NT2/D1 (cell line): ENCODE data around the gene POU4F1.

Experiments
- DNase-seq: peaks from one replicate; pipeline ENCODE4 v3.0.0-alpha.2; 2011; ENCODE audit warnings: low read depth, low spot score
- H3K27me3 ChIP-seq: 2 replicates; pipeline ENCODE4 v1.6.0; 2011; ENCODE audit warnings: mild to moderate bottlenecking; ENCODE audit not compliant: insufficient read length, insufficient read depth
- H3K36me3 ChIP-seq: 2 replicates; pipeline ENCODE4 v1.6.1; 2011; ENCODE audit warnings: mild to moderate bottlenecking, low read length, mixed read lengths; ENCODE audit not compliant: insufficient read depth, insufficient read length
- H3K4me1 ChIP-seq: 2 replicates; pipeline ENCODE4 v1.5.1; 2011; ENCODE audit not compliant: insufficient read depth, insufficient read length
- H3K4me3 ChIP-seq: 2 replicates; pipeline ENCODE4 v1.5.1; 2011; ENCODE audit warnings: low read depth; ENCODE audit not compliant: insufficient read length
- H3K9ac ChIP-seq: 2 replicates; pipeline ENCODE4 v1.6.0; 2011; ENCODE audit warnings: low read depth; ENCODE audit not compliant: insufficient read length
- H3K9me3 ChIP-seq: 2 replicates; pipeline ENCODE4 v1.5.1; 2011; ENCODE audit warnings: mild to moderate bottlenecking, low read length; ENCODE audit not compliant: insufficient read depth
- SUZ12 ChIP-seq: IDR thresholded peaks from 2 replicates; pipeline ENCODE4 v1.6.1; 2011; ENCODE audit not compliant: insufficient read length, insufficient read depth; ENCODE audit errors: extremely low read depth
- YY1 ChIP-seq: IDR thresholded peaks from 2 replicates; pipeline ENCODE4 v1.6.1; 2011; ENCODE audit not compliant: insufficient read length, insufficient read depth
- ZNF274 ChIP-seq: IDR thresholded peaks from 2 replicates; pipeline ENCODE4 v1.6.1; 2011; ENCODE audit warnings: mild to moderate bottlenecking, low read depth, low read length

POU4F1 gene

GRCh38 chr13:78595495-78596398 lies 7.6 kb downstream of the POU4F1 start:
- no peak overlapping the region for H3K9ac ChIP-seq
- DNase-seq, result no peak
- no peaks in the 10 kb centered on the region for H3K36me3 ChIP-seq
- peaks cover 94% of the 10 kb centered on the region for H3K27me3 ChIP-seq
- no peaks in the 10 kb centered on the region for H3K4me1 ChIP-seq
- no peak for TF ChIP-seq YY1
- TF ChIP-seq ZNF274, result no peak
- no peak for TF ChIP-seq SUZ12
- no peaks in the 10 kb centered on the region for H3K9me3 ChIP-seq
- H3K4me3 ChIP-seq, result peak overlapping the region; percentile 43

- Histone ChIP-seq H3K36me3 (no peaks in the 10 kb centered on the region), H3K9me3 (no peaks in the 10 kb centered on the region), H3K9ac (no peak overlapping the region), H3K4me3 (no peak overlapping the region), H3K27me3 (peaks cover 93% of the 10 kb centered on the region), H3K4me1 (no peaks in the 10 kb centered on the region)
- TF ChIP-seq ZNF274, result no peak
- no peak for TF ChIP-seq YY1
- no peak for TF ChIP-seq SUZ12
- DNase-seq, result no peak
These were observed 8.8 kb downstream of the POU4F1 start for GRCh38 chr13:78594456-78594975.

- no peak for DNase-seq
- H3K27me3 ChIP-seq, result peaks cover 89% of the 10 kb centered on the region
These were observed 9.5 kb downstream of the POU4F1 start for GRCh38 chr13:78593652-78594455.

GRCh38 chr13:78593129-78593528 lies 10.2 kb downstream of the POU4F1 start:
- H3K4me3 ChIP-seq, result no peak overlapping the region
- H3K9ac ChIP-seq, result no peak overlapping the region
- TF ChIP-seq SUZ12 (no peak), ZNF274 (no peak), YY1 (no peak)
- DNase-seq, result no peak
- no peaks in the 10 kb centered on the region for H3K36me3 ChIP-seq
- H3K9me3 ChIP-seq, result no peaks in the 10 kb centered on the region
- peaks cover 81% of the 10 kb centered on the region for H3K27me3 ChIP-seq
- no peaks in the 10 kb centered on the region for H3K4me1 ChIP-seq

More at GRCh38 chr13:78593652-78594455, 9.5 kb downstream of the POU4F1 start:
- Histone ChIP-seq H3K4me1 (no peaks in the 10 kb centered on the region), H3K9ac (no peak overlapping the region), H3K36me3 (no peaks in the 10 kb centered on the region), H3K9me3 (no peaks in the 10 kb centered on the region), H3K4me3 (no peak overlapping the region)
- TF ChIP-seq SUZ12 (peak; percentile 42), ZNF274 (no peak), YY1 (no peak)

- Histone ChIP-seq H3K4me3 (no peak overlapping the region), H3K9me3 (no peaks in the 10 kb centered on the region), H3K36me3 (no peaks in the 10 kb centered on the region), H3K9ac (no peak overlapping the region), H3K27me3 (peaks cover 76% of the 10 kb centered on the region), H3K4me1 (no peaks in the 10 kb centered on the region)
- TF ChIP-seq SUZ12 (no peak), YY1 (no peak), ZNF274 (no peak)
- DNase-seq, result no peak
These were observed 10.8 kb downstream of the POU4F1 start for GRCh38 chr13:78592584-78592983.

- TF ChIP-seq SUZ12, result no peak
- no peak for TF ChIP-seq YY1
- TF ChIP-seq ZNF274, result no peak
- no peaks in the 10 kb centered on the region for H3K9me3 ChIP-seq
- H3K36me3 ChIP-seq, result no peaks in the 10 kb centered on the region
- H3K9ac ChIP-seq, result no peak overlapping the region
- H3K4me3 ChIP-seq, result no peak overlapping the region
- no peaks in the 10 kb centered on the region for H3K4me1 ChIP-seq
- peaks cover 42% of the 10 kb centered on the region for H3K27me3 ChIP-seq
- DNase-seq, result no peak
These were observed 14.1 kb downstream of the POU4F1 start for GRCh38 chr13:78589206-78589605.
